OCI-LY7 (cell line): Measurements from ENCODE around the gene R3HCC1L. TPM values are rescaled to one million over a fixed set of nuclear protein-coding genes. Genes with fewer than 3 reads are reported as not detected.

ENCODE experiments used
- BruUV-seq: library from RNA; stranded (reverse); fragments of 400-500 nt; replicated peaks from 2 replicates; lab custom pipeline; 2021; lab: Mats Ljungman, UMichigan
- CTCF ChIA-PET: fragments of 300-600 bp; sonication (Branson Sonifier 250); formaldehyde crosslinking; loops from one replicate; lab custom pipeline; 2022; ENCODE audit warnings: antibody characterized with exemption; ENCODE audit not compliant: unreplicated experiment; lab: Charles Lee
- POLR2A ChIA-PET: fragments of 300-600 bp; sonication (Branson Sonifier 250); formaldehyde crosslinking; loops from one replicate; lab custom pipeline; 2022; ENCODE audit warnings: antibody characterized with exemption; lab: Charles Lee
- DNase-seq: peaks from one replicate; pipeline ENCODE4 v3.0.0-alpha.2; 2015; ENCODE audit warnings: low spot score
- H2AFZ ChIP-seq: fragments of 200-600 bp; sonication (generic), shearing (Covaris generic); 2 replicates; pipeline ENCODE4 v1.6.1; 2014; ENCODE audit warnings: mild to moderate bottlenecking, antibody characterized with exemption, low read length, moderate library complexity
- H3K27ac ChIP-seq: fragments of 200-600 bp; sonication (generic); 2 replicates; pipeline ENCODE4 v1.5.1; 2014; ENCODE audit warnings: mixed run types, low read depth, mild to moderate bottlenecking, moderate library complexity, low read length, inconsistent platforms; ENCODE audit not compliant: poor library complexity, severe bottlenecking
- H3K36me3 ChIP-seq: fragments of 200-600 bp; sonication (generic); 2 replicates; pipeline ENCODE4 v1.6.1; 2014; ENCODE audit warnings: mild to moderate bottlenecking, antibody characterized with exemption, low read length, moderate library complexity, mixed read lengths; ENCODE audit not compliant: insufficient read depth
- H3K4me1 ChIP-seq: fragments of 200-600 bp; sonication (generic); 2 replicates; pipeline ENCODE4 v1.5.1; 2014; ENCODE audit warnings: mild to moderate bottlenecking, low read length; ENCODE audit not compliant: insufficient read depth, poor library complexity, severe bottlenecking
- H3K4me2 ChIP-seq: fragments of 200-600 bp; sonication (generic); 2 replicates; pipeline ENCODE4 v1.6.1; 2014; ENCODE audit warnings: mild to moderate bottlenecking, low read length
- H3K4me3 ChIP-seq: fragments of 200-600 bp; sonication (generic); 2 replicates; pipeline ENCODE4 v1.5.1; 2014; ENCODE audit warnings: mild to moderate bottlenecking, low read depth, low read length; ENCODE audit not compliant: poor library complexity, severe bottlenecking
- H3K79me2 ChIP-seq: fragments of 200-600 bp; sonication (generic); 2 replicates; pipeline ENCODE4 v1.6.1; 2016; ENCODE audit warnings: low read depth, mild to moderate bottlenecking, low read length, moderate library complexity, mixed read lengths; ENCODE audit not compliant: insufficient read depth
- H3K9me2 ChIP-seq: fragments of 200-600 bp; sonication (generic); 2 replicates; pipeline ENCODE4 v1.6.1; 2016; ENCODE audit warnings: mild to moderate bottlenecking, low read length, mixed read lengths; ENCODE audit not compliant: insufficient read depth
- H3K9me3 ChIP-seq: fragments of 200-600 bp; sonication (generic); 2 replicates; pipeline ENCODE4 v1.6.1; 2014; ENCODE audit warnings: mild to moderate bottlenecking, mixed run types, low read length, mixed read lengths
- H4K20me1 ChIP-seq: fragments of 200-600 bp; sonication (generic); 2 replicates; pipeline ENCODE4 v1.6.1; 2014; ENCODE audit warnings: mild to moderate bottlenecking, antibody characterized with exemption, low read length, moderate library complexity, mixed read lengths; ENCODE audit not compliant: insufficient read depth
- CTCF ChIP-seq: fragments of 200-600 bp; sonication (generic); conservative IDR thresholded peaks from 2 replicates; pipeline ENCODE4 v1.5.1; 2014; ENCODE audit warnings: mild to moderate bottlenecking, antibody characterized with exemption, low read length, moderate library complexity, mixed read lengths
- EZH2phosphoT487 ChIP-seq: fragments of 200-600 bp; sonication (generic); IDR thresholded peaks from 2 replicates; pipeline ENCODE4 v1.6.1; 2018; ENCODE audit warnings: low read depth, borderline replicate concordance, mild to moderate bottlenecking, mixed run types, antibody characterized with exemption, low read length, moderate library complexity, mixed read lengths
- intact Hi-C: fragments of 100-400 bp; cut with micrococcal nuclease; formaldehyde crosslinking; loops from one replicate; pipeline ENCODE4 v1.10.0; 2022; ENCODE audit not compliant: unreplicated experiment
- total RNA-seq, 2 experiments: library from RNA; depleted of rRNA in 1 of 2; stranded (reverse); fragments of >200 nt in 1 of 2; shearing (Covaris generic) in 1 of 2; gene quantifications; 2 replicates each; pipeline ENCODE4 v1.2.3, GENCODE V29; 2014 to 2022

R3HCC1L gene
- total RNA-seq, 2 experiments from 2014 or later: 38.8 to 42.0 TPM

GRCh38 chr10:98090822-98091221 is 43.6 kb upstream of the R3HCC1L start:
- DNase-seq: no peak
- no TSS peak for BruUV-seq
- Histone ChIP-seq H2AFZ (no peak overlapping the region), H3K27ac (no peak overlapping the region), H3K4me1 (no peaks in the 10 kb centered on the region), H4K20me1 (no peaks in the 10 kb centered on the region), H3K9me3 (no peaks in the 10 kb centered on the region), H3K4me2 (no peak overlapping the region), H3K4me3 (no peak overlapping the region), H3K79me2 (no peaks in the 10 kb centered on the region), H3K9me2 (no peaks in the 10 kb centered on the region), H3K36me3 (no peaks in the 10 kb centered on the region)
- no peak for TF ChIP-seq EZH2phosphoT487
- CTCF ChIA-PET: interaction anchor here (1.4 kb wide), 1 partner anchor 11 kb away, joined by 3 read pairs; no protein-coding TSS in a partner anchor
- intact Hi-C loops: no loop called here
- POLR2A ChIA-PET: interaction anchor here (0.6 kb wide), 1 partner anchor 33 kb away, joined by 3 read pairs; no protein-coding TSS in a partner anchor

- Histone ChIP-seq H3K9me3 (no peaks in the 10 kb centered on the region), H3K79me2 (no peaks in the 10 kb centered on the region), H3K27ac (no peak overlapping the region), H3K36me3 (no peaks in the 10 kb centered on the region), H3K4me2 (no peak overlapping the region), H3K4me1 (no peaks in the 10 kb centered on the region), H3K9me2 (no peaks in the 10 kb centered on the region), H4K20me1 (no peaks in the 10 kb centered on the region), H3K4me3 (no peak overlapping the region), H2AFZ (no peak overlapping the region)
- ChIA-PET POLR2A (interaction anchor here (0.5 kb wide), 1 partner anchor 26 kb away, joined by 3 read pairs; no protein-coding TSS in a partner anchor), CTCF (no interaction called here)
- DNase-seq: no peak
- intact Hi-C loops: no loop called here
- BruUV-seq: no TSS peak
- TF ChIP-seq CTCF: no peak
- no peak for TF ChIP-seq EZH2phosphoT487
Measured at GRCh38 chr10:98096316-98096715, 38.1 kb upstream of the R3HCC1L start.

GRCh38 chr10:98096731-98097130 is 37.7 kb upstream of the R3HCC1L start:
- ChIA-PET POLR2A (interaction anchor here (0.5 kb wide), 1 partner anchor 26 kb away, joined by 3 read pairs; no protein-coding TSS in a partner anchor), CTCF (no interaction called here)
- H3K9me3 ChIP-seq: no peaks in the 10 kb centered on the region
- intact Hi-C loops: no loop called here
- TF ChIP-seq CTCF (no peak), EZH2phosphoT487 (no peak)
- no peaks in the 10 kb centered on the region for H3K36me3 ChIP-seq
- no peak overlapping the region for H2AFZ ChIP-seq
- H3K4me2 ChIP-seq: no peak overlapping the region
- BruUV-seq: no TSS peak
- DNase-seq: no peak
- no peaks in the 10 kb centered on the region for H3K9me2 ChIP-seq
- H3K79me2 ChIP-seq: no peaks in the 10 kb centered on the region
- no peak overlapping the region for H3K27ac ChIP-seq
- H3K4me3 ChIP-seq: no peak overlapping the region
- H4K20me1 ChIP-seq: no peaks in the 10 kb centered on the region
- no peaks in the 10 kb centered on the region for H3K4me1 ChIP-seq
